Peyer's patch (tissue), 4 donors: ENCODE measurements around the gene HIBCH. TPM values are rescaled to one million over a fixed set of nuclear protein-coding genes. Genes with fewer than 3 reads are reported as not detected.
"Not testable (repeated sequence)": the region's sequence is repeated elsewhere in the genome, so short reads cannot be mapped to it uniquely, and the experiment has no call there.

Experiments
- DNase-seq, 3 donors: peaks; one replicate each; pipeline ENCODE4 v3.0.0-alpha.2; 2017 to 2019
- H3K27ac ChIP-seq, 4 donors: fragments of 200-600 bp; sonication (generic); one replicate each; pipeline ENCODE4 v1.5.1; 2016 to 2019
- H3K27me3 ChIP-seq, 2 donors: fragments of 200-600 bp; sonication (generic); one replicate each; pipeline ENCODE4 v1.5.1; 2019
- H3K36me3 ChIP-seq, 3 donors: fragments of 200-600 bp; sonication (generic); one replicate each; pipeline ENCODE4 v1.5.1; 2016 to 2019
- H3K4me1 ChIP-seq, 4 donors: fragments of 200-600 bp; sonication (generic); one replicate each; pipeline ENCODE4 v1.5.1; 2016 to 2019
- H3K4me3 ChIP-seq, 4 donors: fragments of 200-600 bp; sonication (generic); 1 replicate in 3 of 4; 2 replicates in 1 of 4; pipeline ENCODE4 v1.5.1; 2016 to 2019; ENCODE audit warnings: mild to moderate bottlenecking in 1 of 4
- H3K9me3 ChIP-seq, 4 donors: fragments of 200-600 bp; sonication (generic); one replicate each; pipeline ENCODE4 v1.5.1; 2016 to 2019; ENCODE audit warnings: mild to moderate bottlenecking in 1 of 4
- POLR2A ChIP-seq, 2 donors: fragments of 450-650 bp; IDR thresholded peaks; one replicate each; pipeline ENCODE4 v1.5.1; 2017; ENCODE audit warnings: antibody characterized with exemption in 2 of 2, mild to moderate bottlenecking in 2 of 2, moderate library complexity in 2 of 2
- total RNA-seq, 4 donors: library from RNA; depleted of rRNA; stranded (reverse); fragments of >200 nt; gene quantifications; one replicate each; pipeline ENCODE4 v1.1.0, GENCODE V29; 2016
- TF ChIP-seq, protein P1 (sequence below), 6 experiments: fragments of 450-650 bp in 4 of 6; fragments of 200-600 bp in 2 of 6; sonication (generic) in 1 of 6; IDR thresholded peaks; one replicate each; pipeline ENCODE4 v1.5.1; 2017 to 2019; ENCODE audit warnings: antibody characterized with exemption in 6 of 6, mild to moderate bottlenecking in 3 of 6, moderate library complexity in 1 of 6

Gene HIBCH
- total RNA-seq, 4 donors from 2014 or later = 20.0 to 38.8 (median 27.4) TPM

DNA sequence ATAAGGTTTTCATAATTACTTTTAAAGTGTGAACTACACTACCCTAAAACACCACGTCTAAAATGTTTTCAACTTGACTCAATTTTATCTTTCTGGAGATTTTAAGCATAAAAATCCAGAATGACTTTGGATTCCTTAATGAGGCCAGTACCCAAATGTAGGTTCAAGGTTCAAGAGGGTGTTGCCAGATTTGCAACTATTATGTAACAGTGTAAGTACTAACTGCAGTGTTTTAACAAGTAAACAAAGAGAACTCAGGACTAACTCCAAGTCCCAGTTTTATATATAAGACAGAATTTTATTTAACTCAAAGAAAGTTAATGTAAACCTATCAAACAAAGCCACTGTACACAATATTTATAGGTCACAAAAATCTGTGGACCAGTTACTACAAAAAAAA, 5.7 kb downstream of the HIBCH start:
- peaks cover 0 to 8% (median 0%) of the 10 kb centered on the region in 3 donors for H3K36me3 ChIP-seq
- H3K27ac ChIP-seq = no peak overlapping the region
- H3K27me3 ChIP-seq = no peaks in the 10 kb centered on the region
- DNase-seq = no peak
- peaks cover 0 to 12% (median 3%) of the 10 kb centered on the region in 4 donors for H3K4me1 ChIP-seq
- TF ChIP-seq, protein P1, sequence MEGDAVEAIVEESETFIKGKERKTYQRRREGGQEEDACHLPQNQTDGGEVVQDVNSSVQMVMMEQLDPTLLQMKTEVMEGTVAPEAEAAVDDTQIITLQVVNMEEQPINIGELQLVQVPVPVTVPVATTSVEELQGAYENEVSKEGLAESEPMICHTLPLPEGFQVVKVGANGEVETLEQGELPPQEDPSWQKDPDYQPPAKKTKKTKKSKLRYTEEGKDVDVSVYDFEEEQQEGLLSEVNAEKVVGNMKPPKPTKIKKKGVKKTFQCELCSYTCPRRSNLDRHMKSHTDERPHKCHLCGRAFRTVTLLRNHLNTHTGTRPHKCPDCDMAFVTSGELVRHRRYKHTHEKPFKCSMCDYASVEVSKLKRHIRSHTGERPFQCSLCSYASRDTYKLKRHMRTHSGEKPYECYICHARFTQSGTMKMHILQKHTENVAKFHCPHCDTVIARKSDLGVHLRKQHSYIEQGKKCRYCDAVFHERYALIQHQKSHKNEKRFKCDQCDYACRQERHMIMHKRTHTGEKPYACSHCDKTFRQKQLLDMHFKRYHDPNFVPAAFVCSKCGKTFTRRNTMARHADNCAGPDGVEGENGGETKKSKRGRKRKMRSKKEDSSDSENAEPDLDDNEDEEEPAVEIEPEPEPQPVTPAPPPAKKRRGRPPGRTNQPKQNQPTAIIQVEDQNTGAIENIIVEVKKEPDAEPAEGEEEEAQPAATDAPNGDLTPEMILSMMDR (IDR thresholded peaks at IDR 0.05) = no peak
- no peak for TF ChIP-seq POLR2A (IDR thresholded peaks at IDR 0.05)
- no peaks in the 10 kb centered on the region for H3K9me3 ChIP-seq
- no peak overlapping the region for H3K4me3 ChIP-seq

DNA sequence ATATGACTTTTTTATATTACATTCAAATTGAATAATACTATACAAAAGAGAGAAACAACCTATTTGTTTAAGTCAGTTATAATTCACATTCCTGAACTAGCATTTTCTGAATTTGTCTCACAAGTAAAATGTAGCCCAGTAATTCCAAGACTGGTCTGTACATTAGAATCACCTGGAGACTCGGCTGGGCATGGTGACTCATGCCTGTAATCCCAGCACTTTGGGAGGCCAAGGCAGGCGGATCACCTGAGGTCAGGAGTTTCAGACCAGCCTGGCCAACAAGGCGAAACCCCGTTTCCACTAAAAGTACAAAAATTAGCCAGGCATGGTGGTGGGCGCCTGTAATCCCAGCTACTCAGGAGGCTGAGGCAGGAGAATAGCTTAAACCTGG, 7.0 kb downstream of the HIBCH start:
- H3K27me3 ChIP-seq, H3K36me3 ChIP-seq, H3K4me1 ChIP-seq, H3K27ac ChIP-seq, H3K4me3 ChIP-seq, H3K9me3 ChIP-seq: not testable (repeated sequence)
- peak in 1 of 3 donors; percentile 59 for DNase-seq

DNA sequence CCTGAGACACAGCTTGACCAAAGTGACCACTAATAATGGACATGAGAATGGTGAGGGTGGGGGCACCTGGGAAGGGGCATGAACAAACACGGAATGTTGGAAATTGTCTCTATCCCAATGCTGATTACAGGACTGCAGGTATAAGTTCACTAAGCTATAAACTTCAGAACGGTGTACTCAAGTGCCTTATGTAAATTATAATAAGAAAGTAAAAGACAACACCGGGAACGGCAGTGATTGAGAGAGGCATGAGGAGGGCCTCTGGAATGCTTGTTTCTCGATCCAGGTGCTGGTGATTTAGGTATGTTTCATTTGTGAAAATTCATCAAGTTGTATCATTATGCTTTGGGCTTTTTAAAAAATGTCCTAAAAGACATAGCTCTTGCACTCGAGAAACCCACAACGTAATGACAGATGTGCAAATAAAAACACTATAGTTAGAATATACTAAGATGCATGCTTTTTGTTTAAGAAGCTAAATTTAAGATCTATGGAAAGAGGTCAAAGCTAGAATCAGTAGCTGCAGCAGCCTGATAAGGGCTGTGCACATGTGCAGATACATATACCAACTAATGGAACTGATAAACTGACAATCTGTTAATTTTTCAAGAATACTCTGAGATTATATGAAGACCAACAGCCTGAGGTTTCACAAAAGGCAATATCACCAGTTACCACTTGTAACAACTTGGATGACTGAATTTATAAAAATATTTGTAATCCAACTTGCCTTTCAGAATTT, 7.6 kb downstream of the HIBCH start:
- Histone ChIP-seq H3K27me3 (no peaks in the 10 kb centered on the region), H3K4me3 (no peak overlapping the region), H3K27ac (no peak overlapping the region), H3K4me1 (peaks cover 0 to 6% (median 0%) of the 10 kb centered on the region in 4 donors), H3K9me3 (no peaks in the 10 kb centered on the region), H3K36me3 (peaks cover 0 to 8% (median 0%) of the 10 kb centered on the region in 3 donors)
- DNase-seq = no peak
- TF ChIP-seq, protein P1 (IDR thresholded peaks at IDR 0.05) = no peak
- no peak for TF ChIP-seq POLR2A (IDR thresholded peaks at IDR 0.05)

DNA sequence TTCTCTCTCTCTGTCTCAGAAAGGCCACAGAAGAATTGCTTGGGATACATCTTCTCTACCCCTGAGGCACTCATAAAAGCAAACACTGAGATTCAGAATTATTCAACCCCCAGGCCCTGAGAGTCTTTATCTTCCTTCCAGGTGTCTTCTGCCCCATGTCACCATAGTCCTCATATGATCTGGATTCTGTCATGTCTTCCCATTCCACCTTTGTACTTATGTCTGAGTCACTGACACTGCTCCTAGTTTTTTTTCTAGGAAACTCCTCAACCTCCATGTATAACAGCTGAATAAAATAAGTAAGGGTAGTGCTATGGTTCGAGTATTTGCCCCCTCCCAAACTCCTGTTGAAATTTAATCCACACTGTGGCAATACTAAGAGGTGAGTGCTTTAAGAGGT, 11.6 kb downstream of the HIBCH start:
- H3K27ac ChIP-seq = no peak overlapping the region
- no peak for DNase-seq
- no peak overlapping the region for H3K4me3 ChIP-seq
- H3K27me3 ChIP-seq = no peaks in the 10 kb centered on the region
- TF ChIP-seq POLR2A (IDR thresholded peaks at IDR 0.05) = no peak
- TF ChIP-seq, protein P1 (IDR thresholded peaks at IDR 0.05) = no peak
- no peaks in the 10 kb centered on the region for H3K4me1 ChIP-seq
- H3K36me3 ChIP-seq = peaks cover 0 to 13% (median 0%) of the 10 kb centered on the region in 3 donors
- no peaks in the 10 kb centered on the region for H3K9me3 ChIP-seq

DNA sequence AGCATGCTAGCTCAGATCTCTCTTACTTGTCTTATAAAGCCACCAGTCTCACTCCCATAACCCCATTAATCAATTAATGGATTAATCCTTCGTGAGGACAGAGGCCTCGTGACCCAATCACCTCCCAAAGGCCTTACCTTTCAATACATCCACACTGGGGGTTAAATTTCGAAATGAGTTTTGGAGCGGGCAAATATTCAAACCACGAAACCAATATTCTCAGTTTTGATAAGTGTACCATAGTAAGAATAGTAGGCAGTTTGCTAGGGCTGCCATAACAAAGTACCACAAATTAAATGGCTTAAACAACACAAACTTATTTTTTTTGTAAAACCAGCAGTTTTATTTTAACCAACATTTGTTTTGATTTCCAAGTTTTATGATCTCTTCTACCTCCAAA, 15.2 kb downstream of the HIBCH start:
- no peaks in the 10 kb centered on the region for H3K4me1 ChIP-seq
- H3K27me3 ChIP-seq = no peaks in the 10 kb centered on the region
- no peak overlapping the region for H3K4me3 ChIP-seq
- TF ChIP-seq, protein P1 (IDR thresholded peaks at IDR 0.05) = no peak
- TF ChIP-seq POLR2A (IDR thresholded peaks at IDR 0.05) = no peak
- H3K9me3 ChIP-seq = no peaks in the 10 kb centered on the region
- DNase-seq = no peak
- peaks cover 0 to 13% (median 0%) of the 10 kb centered on the region in 3 donors for H3K36me3 ChIP-seq
- H3K27ac ChIP-seq = no peak overlapping the region

DNA sequence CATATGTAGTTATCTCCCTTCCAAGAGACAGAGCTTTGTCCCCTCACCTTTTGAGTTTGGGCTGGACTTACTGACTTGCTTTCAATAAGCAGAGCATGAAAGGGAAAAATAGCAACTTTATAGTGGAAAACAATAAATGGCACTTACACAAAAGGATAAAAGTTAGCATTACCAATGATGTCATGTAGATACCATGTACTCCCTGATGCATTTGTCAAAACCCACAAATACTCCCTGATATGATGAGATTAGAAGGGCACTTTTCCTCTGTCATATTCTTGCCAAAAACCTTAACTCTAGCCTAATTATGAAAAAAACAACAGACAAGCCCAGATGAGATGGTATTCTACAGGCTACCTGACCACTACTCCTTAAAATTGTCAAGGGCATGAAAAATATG, 16.0 kb downstream of the HIBCH start:
- no peak for DNase-seq
- Histone ChIP-seq H3K4me1 (no peaks in the 10 kb centered on the region), H3K4me3 (no peak overlapping the region), H3K27me3 (no peaks in the 10 kb centered on the region), H3K9me3 (no peaks in the 10 kb centered on the region), H3K27ac (no peak overlapping the region), H3K36me3 (peaks cover 0 to 12% (median 0%) of the 10 kb centered on the region in 3 donors)
- TF ChIP-seq, protein P1 (IDR thresholded peaks at IDR 0.05) = no peak
- TF ChIP-seq POLR2A (IDR thresholded peaks at IDR 0.05) = no peak
